Ishikawa (cell line): ENCODE results near the gene TMIE.

Experiments used
- CEBPB ChIP-seq: IDR thresholded peaks from 2 replicates; pipeline ENCODE4 v1.6.1; 2012
- CREB1 ChIP-seq: IDR thresholded peaks from 2 replicates; pipeline ENCODE4 v1.6.1; 2012; ENCODE audit warnings: low read depth
- EP300 ChIP-seq: IDR thresholded peaks from 2 replicates; pipeline ENCODE4 v1.6.1; 2012; ENCODE audit warnings: borderline replicate concordance
- RAD21 ChIP-seq: IDR thresholded peaks from 2 replicates; pipeline ENCODE4 v1.6.1; 2012; ENCODE audit warnings: low read depth
- TAF1 ChIP-seq: IDR thresholded peaks from 2 replicates; pipeline ENCODE4 v1.6.1; 2012; ENCODE audit warnings: low read depth, mild to moderate bottlenecking
- YY1 ChIP-seq: IDR thresholded peaks from 2 replicates; pipeline ENCODE4 v1.6.1; 2012; ENCODE audit warnings: low read depth
- TF ChIP-seq, protein P1 (sequence below): IDR thresholded peaks from 2 replicates; pipeline ENCODE4 v1.6.1; 2012

DNA sequence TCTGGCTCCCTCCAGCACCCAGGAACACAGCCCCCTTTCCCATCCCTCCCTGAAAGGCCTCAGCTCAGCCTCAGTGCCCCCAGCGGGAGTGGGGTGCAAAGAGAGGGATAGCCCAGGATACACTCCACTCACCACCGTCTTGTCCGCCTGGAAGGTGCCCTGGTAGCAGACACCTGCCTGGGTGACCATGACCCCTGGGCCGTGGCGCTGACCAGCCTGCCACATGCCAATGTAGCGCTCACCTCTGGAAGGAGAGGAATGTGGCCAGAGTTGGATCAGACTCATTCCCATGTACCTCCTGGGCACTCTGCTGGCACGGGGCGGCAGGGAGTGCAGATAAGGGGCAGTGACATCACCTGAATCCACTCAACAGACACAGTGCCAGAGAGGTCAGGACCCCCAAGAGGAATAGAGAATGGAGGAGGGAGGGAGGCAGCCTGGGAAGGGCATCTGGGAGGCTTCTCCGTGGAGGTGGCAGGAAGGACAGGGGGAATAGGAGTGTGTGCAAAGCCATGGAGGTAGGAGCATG lies 20.8 kb upstream of the TMIE start:
- TF ChIP-seq CREB1 (no peak), TAF1 (no peak), YY1 (no peak), CEBPB (no peak), EP300 (no peak), RAD21 (no peak)
- TF ChIP-seq, protein P1, sequence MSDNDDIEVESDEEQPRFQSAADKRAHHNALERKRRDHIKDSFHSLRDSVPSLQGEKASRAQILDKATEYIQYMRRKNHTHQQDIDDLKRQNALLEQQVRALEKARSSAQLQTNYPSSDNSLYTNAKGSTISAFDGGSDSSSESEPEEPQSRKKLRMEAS, result no peak
